GM23338 (cell line): Measurements from ENCODE around the gene CCT2.

ENCODE experiments used
- CREB1 ChIP-seq: fragments of 250-450 bp; sonication (Bioruptor Pico); IDR thresholded peaks from 2 replicates; pipeline ENCODE4 v1.5.0; 2020; ENCODE audit warnings: low read depth, mild to moderate bottlenecking, moderate library complexity
- JUNB ChIP-seq: IDR thresholded peaks from one replicate; pipeline ENCODE4 v1.6.1; 2016; ENCODE audit warnings: antibody characterized with exemption; ENCODE audit not compliant: unreplicated experiment
- POLR2AphosphoS5 ChIP-seq: IDR thresholded peaks from 2 replicates; pipeline ENCODE4 v1.6.1; 2016; ENCODE audit warnings: antibody characterized with exemption, low read depth
- TF ChIP-seq, protein P1 (sequence below): IDR thresholded peaks from one replicate; pipeline ENCODE4 v1.6.1; 2018; ENCODE audit warnings: antibody characterized with exemption; ENCODE audit not compliant: unreplicated experiment
- TF ChIP-seq, protein P2 (sequence below), 2 experiments: fragments of 200-600 bp in 1 of 2; sonication (generic) in 1 of 2; conservative IDR thresholded peaks; 2 replicates each; pipeline versions ENCODE4 v1.5.1 to v1.6.1; 2016 to 2017; ENCODE audit warnings: antibody characterized with exemption in 2 of 2, low read depth in 2 of 2, mild to moderate bottlenecking in 2 of 2, moderate library complexity in 1 of 2

DNA sequence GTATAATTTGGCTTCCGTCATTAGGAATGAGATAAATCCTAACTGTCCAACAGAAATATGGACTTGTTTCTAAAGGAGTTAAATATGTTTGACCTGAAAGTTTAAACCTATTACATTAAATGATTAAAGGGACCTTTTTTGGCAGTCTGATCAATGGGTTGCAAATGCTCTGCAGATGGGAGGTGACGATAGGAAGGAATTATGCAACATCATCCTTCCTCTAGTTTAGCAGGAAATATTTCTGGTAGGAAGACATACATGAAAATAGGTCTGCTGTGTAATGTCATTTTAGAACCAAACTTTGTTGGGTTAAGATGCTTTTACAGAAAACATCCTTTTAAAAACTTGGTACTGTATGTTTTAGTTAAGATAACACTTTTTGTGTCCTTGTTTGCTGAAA lies 22.9 kb downstream of the CCT2 start:
- TF ChIP-seq POLR2AphosphoS5 (no peak), CREB1 (CRISPR knock-in tag) (no peak), JUNB (no peak)
- TF ChIP-seq, protein P1, sequence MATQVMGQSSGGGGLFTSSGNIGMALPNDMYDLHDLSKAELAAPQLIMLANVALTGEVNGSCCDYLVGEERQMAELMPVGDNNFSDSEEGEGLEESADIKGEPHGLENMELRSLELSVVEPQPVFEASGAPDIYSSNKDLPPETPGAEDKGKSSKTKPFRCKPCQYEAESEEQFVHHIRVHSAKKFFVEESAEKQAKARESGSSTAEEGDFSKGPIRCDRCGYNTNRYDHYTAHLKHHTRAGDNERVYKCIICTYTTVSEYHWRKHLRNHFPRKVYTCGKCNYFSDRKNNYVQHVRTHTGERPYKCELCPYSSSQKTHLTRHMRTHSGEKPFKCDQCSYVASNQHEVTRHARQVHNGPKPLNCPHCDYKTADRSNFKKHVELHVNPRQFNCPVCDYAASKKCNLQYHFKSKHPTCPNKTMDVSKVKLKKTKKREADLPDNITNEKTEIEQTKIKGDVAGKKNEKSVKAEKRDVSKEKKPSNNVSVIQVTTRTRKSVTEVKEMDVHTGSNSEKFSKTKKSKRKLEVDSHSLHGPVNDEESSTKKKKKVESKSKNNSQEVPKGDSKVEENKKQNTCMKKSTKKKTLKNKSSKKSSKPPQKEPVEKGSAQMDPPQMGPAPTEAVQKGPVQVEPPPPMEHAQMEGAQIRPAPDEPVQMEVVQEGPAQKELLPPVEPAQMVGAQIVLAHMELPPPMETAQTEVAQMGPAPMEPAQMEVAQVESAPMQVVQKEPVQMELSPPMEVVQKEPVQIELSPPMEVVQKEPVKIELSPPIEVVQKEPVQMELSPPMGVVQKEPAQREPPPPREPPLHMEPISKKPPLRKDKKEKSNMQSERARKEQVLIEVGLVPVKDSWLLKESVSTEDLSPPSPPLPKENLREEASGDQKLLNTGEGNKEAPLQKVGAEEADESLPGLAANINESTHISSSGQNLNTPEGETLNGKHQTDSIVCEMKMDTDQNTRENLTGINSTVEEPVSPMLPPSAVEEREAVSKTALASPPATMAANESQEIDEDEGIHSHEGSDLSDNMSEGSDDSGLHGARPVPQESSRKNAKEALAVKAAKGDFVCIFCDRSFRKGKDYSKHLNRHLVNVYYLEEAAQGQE = no peak
- TF ChIP-seq, protein P2, sequence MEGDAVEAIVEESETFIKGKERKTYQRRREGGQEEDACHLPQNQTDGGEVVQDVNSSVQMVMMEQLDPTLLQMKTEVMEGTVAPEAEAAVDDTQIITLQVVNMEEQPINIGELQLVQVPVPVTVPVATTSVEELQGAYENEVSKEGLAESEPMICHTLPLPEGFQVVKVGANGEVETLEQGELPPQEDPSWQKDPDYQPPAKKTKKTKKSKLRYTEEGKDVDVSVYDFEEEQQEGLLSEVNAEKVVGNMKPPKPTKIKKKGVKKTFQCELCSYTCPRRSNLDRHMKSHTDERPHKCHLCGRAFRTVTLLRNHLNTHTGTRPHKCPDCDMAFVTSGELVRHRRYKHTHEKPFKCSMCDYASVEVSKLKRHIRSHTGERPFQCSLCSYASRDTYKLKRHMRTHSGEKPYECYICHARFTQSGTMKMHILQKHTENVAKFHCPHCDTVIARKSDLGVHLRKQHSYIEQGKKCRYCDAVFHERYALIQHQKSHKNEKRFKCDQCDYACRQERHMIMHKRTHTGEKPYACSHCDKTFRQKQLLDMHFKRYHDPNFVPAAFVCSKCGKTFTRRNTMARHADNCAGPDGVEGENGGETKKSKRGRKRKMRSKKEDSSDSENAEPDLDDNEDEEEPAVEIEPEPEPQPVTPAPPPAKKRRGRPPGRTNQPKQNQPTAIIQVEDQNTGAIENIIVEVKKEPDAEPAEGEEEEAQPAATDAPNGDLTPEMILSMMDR (conservative IDR thresholded peaks at IDR 0.05; ENCODE audit: low read depth in 2 of 2) = no peak
